ENCODE results near the gene MSL2.
"Not testable (repeated sequence)": the region's sequence is repeated elsewhere in the genome, so short reads cannot be mapped to it uniquely, and the experiment has no call there.

MSL2 gene

DNA sequence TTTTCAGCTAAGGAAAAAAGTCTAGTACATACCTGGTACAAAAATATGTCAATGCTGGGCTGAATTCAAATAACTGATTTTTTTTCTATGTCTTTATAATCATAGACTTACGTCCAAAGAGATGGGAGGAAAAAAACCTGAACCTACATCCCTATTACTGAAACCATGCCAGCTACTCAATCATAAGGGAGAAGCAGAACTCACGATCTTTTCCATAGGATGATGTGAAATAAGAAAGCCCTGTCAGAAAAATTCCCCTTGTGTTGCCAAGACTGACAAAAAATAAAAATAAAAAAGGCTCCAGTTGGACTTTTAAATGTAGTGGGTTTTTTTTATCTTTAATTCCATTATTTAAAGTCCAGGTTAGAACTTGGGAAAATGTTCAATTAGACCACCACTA, 3.3 kb downstream of the MSL2 start:
- DNase-seq, result no peak

DNA sequence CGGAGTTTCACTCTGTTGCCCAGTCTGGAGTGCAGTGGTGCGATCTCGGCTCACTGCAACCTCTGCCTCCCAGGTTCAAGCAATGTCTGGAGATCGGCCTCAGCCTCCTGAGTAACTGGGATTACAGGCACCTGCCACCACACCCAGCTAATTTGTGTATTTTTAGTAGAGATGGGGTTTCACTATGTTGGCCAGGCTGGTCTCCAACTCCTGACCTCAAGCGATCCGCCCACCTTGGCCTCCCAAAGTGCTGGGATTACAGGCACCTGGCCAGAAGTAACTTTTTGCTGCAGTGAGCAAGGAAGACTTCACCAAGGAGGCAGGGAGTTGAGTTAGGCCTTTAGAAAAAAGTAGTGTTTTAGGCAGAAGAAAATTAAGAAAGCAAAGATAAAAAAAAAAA, 3.9 kb downstream of the MSL2 start:
- DNase-seq, result not testable (repeated sequence)

DNA sequence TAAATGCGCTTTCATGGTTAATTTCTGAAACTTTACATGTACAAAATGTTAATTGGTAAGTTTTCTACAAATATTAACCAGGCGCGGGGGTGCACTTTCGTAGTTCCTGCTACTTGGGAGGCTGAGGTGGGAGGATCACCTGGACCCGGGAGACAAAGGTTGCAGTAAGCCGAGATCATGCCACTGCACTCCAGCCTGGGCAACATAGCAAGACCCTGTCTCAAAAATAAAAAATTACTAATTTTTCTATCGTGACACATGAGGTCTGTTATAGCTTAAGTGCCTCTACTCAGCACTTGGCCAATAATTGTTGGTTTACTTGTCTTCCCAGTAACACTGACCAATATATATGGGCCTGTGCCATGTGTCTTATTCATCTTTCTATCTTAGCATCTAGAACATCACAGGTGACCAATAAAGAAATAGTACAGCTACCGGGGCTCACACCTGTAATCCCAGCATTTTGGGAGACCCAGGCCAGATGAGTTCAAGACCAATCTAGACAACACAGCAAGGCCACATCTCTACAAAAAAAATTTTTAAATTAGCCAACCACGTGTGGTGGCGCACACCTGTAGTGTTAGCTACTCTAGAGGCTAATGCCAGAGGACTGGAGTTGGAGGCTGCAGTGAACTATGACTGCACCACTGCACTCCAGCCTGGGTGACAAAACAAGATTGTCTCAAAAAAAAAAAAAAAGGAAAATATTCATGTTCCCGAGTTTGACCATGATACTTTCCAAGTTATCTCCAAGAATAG, 6.1 kb downstream of the MSL2 start:
- DNase-seq, result no peak

DNA sequence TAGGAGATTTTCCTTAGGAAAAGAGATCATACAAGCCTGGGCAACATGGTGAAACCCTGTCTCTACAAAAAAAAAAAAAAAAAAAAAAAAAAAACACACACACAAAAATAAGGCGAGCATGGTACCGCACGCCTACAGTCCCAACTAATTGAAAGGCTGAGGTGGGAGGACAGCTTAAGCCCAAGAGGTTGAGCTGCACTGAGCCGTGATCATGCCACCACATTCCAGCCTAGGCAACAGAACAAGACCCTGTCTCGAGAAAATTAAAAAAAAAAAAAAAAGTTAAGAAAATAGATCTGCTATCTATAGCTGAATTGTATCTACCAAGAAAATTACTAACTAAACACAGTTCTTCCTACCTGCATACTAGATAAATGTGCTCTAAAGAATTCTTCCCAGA, 7.1 kb downstream of the MSL2 start:
- DNase-seq, result no peak

DNA sequence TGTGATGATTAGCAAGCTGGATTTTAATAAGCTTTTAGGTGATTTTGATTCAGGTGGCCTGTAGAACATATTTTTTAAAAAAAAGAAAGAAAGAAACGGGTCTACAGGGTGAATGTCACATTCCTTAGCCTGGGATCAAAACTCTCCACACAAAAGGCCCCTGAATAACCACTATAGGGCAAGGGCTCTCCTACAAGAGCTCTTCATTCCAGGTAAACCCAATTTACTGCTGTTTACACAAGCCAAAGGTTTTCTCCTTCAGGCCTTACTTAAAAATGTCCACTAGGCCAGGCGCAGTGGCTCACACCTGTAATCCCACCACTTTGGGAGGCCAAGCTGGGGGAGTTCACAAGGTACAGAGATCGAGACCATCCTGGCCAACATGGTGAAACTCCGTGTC, 8.3 kb downstream of the MSL2 start:
- no peak for DNase-seq

DNA sequence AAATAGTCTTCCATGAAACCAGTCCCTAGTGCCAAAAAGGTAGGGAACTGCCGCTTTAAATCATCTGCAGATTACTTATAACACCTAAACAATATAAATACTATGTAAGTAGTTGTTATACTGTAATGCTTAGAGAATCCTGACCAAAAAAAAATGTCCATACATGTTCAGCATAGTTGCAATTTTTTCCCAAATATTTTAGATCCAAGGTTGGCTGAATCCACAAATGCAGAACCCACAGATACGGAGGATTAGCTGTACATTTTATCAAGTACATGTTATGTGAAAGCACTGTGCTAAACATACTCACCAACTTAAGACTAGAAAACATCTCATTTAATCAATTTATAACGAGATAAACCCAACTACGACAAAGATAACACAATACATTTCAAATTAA, 9.3 kb downstream of the MSL2 start:
- DNase-seq, result no peak

DNA sequence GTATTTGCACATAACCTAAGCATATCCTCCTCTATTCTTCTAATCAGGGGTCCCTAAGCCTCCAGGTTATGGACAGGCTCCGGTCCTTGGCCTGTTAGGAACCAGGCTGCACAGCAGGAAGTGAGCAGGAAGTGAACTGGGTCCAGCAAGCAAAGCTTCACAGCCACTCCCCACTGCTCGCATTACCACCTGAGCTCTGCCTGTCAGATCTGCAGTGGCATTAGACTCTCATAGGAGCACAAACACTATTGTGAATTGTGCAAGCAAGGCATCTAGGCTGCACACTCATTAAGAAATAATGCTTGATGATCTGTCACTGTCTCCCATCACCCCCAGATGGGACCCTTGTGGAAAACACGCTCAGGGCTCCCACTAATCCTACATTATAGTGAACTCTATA, 9.8 kb downstream of the MSL2 start:
- DNase-seq, result no peak

DNA sequence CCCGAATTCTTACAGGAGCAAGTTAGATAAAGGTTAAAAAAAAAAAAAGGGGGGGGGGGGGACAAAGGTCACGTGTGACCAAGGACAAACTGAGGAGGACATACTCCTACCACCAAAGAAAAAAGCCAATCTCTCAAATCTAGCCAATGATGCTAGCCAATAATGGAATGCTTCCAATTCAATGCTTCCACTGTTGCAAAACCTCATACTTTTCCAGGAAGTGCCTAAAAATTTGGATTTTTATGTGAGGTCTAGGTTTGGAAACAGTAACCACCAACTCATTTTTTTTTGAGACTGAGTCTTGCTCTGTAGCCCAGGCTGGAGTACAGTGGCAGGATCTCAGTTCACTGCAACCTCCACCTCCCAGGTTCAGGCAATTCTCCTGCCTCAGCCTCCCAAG, 11.4 kb downstream of the MSL2 start:
- DNase-seq, result no peak

DNA sequence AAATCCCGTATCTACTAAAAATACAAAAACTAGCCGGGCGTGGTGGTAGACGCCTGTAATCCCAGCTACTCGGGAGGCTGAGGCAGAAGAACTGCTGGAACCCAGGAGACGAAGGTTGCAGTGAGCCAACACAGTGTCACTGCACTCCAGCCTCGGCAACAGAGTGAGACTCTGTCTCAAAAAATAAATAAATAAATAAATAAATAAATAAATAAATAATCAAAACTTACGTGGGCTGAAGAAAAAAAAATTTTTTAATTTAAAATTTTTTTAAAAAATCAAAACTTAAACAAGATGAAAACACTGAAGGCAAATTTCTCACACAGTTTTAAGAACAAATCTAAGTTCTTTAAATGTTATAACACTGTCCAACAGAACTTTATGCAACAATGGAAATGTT, 14.4 kb downstream of the MSL2 start:
- DNase-seq, result no peak

DNA sequence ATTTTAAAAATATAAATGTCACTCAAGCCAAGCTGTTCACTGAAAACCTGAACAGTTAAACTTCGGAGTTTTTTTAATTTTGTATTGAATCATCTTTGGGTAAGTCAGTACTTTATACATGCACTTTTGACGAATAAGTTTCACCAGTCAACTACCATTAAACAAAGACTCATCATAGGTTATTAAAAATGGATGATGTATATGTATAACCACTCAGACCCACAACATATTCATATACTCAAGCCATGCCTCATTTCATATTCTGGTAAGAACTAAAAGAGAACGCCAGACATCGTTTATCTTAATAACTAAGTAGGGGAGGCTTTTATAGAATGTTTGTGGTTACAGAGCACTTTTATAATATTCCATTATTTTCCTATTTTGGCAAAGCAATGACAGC, 18.3 kb downstream of the MSL2 start:
- no peak for DNase-seq

DNA sequence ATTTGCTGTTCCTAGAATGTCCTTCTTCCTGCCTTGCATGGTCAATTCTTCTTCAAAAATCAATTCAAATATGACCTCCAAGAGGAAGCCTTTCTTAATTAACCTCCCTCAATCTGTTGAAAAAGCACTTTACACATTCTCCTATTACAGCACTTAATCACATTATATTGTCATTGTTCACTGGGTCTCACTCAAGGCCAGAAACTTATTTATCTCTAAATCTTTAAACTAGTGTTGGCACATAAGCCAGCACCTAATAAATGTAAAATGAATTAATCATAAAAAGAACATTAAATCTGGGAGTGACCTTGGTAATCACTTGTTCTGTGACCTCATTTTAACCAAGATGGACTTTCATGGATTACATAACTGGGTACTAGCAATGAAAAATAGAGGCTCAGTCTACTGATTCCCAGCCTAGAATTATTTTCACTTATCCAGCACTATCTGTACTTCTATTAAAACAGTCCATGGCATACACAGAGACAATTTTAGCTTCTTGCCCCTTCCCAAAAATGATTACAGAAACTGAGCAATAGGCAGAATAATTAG, 22.1 kb downstream of the MSL2 start:
- no peak for DNase-seq

DNA sequence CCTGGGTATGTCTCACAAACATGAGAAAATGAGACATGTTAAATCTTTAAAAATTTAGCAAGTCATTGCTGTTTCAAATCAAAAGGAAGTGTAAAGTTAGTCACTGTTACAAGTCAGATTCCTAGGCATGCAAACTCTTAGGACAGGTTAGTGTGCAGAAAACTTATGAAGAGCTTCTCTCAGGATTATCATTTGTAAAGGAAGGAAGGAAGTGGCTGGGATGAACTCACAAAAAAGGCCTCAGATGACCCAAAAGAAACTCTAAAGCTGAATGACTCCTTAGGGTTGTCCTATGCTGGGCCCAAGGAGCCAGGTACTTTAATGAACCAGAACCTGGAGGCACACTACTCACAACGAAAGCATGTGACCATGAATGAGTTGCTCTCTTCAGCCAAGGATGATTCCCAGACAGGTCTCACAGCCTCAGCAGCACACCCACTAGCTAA, 25.0 kb downstream of the MSL2 start:
- DNase-seq, result no peak

DNA sequence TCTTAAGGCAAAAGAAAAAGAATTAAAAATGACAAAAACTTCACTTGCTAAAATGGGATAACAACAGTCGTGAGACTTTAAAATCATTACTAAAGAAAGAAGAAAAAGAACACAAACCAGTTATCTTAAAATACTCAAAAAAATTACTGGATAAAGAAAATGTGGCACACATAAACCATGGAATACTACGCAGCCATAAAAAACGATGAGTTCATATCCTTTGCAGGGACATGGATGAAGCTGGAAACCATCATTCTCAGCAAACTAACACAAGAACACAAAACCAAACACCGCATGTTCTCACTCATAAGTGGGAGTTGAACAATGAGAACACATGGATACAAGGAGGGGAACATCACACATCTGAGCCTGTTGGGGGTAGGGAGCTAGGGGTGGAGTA, 27.9 kb downstream of the MSL2 start:
- DNase-seq, result not testable (repeated sequence)

DNA sequence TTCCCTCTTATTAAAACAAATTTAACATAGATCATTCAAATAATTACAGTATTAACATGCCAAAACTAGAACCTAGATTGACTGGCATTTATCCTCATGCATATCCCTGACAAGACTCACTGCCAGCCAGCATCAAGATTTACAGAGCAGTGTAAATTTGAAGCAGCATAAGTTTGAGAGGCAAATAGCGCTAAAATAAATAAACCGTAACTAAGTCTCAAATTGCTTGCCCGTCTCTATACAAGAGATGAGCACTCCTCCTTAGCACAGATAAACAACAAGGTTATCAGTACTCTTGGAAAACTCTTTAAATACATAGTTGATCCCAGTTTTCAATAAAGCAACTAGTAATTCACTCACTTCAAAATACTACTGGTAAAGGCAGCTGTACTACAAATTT, 29.6 kb downstream of the MSL2 start:
- DNase-seq, result peak; percentile 15

DNA sequence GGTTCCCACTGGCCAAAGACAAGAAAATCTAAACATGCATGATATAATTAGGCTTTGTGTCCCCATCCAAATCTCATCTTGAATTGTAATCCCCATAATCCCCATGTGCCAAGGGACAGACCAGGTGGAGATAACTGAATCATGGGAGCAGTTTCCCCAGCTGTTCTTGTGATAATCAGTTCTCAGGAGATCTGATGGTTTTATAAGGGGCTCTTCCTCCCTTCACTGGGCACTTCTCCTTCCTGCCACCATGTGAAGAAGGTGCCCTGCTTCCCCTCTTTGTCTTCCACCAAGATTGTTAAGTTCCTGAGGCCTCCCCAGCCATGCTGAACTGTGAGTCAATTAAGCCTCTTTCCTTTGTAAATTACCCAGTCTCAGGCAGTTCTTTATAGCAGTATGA, 32.5 kb downstream of the MSL2 start:
- not testable (repeated sequence) for DNase-seq

DNA sequence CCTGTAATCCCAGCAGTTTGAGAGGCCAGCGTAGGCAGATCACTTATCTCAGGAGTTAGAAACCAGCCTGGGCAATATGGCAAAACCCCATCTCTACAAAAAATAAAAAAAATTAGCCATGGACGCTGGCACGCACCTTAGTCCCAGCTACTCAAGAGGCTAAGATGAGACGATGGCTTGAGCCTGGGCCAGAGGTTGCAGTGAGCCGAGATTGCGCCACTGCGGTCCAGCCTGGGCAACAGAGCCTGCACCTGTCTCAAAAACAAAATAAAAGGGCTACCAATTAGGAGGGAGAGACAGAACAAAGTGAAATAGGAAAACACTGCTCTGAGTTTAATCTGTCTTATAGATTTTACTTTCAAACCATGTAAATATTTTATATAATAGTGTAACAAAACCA, 33.8 kb downstream of the MSL2 start:
- no peak for DNase-seq

DNA sequence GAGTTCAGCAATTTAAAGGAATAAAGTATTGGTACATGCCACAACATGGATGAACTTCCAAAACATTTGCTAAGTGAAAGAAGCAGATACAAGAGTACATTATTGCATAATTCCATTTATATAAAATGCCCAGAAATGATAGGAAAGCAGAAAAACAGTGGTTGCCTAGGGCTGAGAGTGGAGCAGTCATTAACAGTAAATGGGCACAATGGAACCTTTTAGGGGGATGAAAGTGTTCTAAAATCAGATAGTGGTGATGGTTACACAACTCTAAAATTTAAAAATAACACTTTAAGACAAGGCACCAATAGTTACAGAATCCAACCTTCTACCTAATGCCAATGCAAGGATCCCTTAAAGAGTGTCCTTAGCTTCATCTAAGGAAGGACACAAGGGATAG, 34.6 kb downstream of the MSL2 start:
- DNase-seq, result no peak

DNA sequence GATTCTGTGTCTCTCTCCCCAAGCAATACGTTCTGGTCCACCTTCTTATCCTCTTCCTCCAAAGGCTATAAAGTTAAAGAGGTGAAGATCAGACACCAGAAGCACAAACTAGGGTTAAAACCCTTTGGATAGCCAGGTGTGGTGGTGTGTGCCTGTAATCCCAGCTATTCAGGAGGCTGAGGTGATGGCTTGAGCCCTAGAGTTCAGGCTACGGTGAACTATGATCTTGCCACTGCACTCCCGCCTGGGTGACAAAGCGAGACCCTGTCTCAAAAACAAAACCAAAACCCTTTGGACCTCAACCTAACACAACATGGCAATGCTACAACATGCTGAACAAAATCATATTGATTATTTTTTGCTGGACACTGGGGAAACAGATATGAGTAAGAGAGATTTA, 43.2 kb downstream of the MSL2 start:
- DNase-seq, result no peak

DNA sequence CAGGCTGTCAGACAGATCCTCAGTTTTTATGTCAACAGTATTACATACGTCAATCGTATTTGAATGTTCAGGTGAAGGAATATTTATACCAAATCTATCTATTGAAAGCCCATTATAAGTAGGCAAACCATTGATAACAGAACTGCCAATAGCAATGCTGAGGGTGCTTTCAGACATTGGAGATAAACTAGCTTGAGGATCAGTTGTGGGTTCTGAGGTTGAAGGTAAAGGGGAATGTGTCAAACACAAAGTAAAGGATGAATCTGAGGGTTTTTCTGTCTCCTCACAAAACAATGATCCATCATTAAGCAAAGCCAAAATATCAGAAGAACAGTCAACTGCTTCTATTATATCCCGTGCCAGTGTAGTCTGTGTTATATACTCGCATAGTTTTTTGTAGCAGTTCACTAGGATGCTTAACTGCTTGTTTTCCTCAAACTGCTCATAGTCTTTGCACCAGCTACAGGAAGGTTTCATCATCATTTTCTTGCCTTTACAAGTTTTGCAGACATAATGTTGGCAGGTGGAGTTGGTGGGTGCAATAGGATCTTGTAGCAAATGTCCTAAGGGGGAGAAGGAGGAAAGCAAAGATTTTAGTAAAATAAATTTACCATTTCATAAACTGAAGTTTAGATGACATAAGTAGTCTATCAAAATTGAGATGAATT, 43.8 kb downstream of the MSL2 start:
- DNase-seq, result no peak

DNA sequence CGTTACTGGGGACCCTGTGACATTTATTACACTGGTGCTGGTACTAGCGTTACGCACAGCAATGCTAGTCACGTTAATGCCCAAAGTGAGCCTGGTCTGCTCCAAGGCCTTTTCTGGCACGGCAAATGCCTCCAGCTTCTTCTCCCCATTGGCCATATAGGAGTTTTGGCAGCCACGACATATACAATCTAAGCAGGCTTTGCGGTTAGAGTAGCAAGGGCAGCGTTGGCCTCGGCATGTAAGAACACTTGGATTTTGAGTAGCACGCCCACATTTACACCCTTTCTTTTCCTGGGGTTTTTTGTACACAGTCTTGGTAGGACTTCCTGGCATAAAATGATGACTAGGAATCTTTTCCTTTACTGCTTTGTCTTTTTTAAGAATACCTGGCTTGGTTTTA, 44.9 kb downstream of the MSL2 start:
- DNase-seq, result no peak

DNA sequence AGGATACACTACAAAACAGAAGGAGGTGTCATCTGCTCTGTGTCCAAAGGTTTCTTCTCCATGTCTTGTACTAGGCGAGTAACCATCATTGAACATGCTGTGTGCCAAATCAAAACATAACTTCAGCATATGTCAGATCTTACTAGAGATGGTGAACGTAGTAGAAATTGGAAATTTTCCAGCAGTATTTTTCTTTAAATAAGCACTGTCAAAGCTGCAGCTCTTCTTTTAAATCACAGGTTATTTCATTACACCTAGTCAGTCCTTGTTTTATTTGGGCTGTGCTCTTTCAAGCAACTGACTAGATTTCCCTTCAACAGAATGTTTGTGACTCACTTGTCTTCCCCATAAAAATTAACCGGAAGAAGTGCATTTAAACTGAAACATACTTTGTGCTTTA, 46.5 kb downstream of the MSL2 start:
- DNase-seq, result no peak

DNA sequence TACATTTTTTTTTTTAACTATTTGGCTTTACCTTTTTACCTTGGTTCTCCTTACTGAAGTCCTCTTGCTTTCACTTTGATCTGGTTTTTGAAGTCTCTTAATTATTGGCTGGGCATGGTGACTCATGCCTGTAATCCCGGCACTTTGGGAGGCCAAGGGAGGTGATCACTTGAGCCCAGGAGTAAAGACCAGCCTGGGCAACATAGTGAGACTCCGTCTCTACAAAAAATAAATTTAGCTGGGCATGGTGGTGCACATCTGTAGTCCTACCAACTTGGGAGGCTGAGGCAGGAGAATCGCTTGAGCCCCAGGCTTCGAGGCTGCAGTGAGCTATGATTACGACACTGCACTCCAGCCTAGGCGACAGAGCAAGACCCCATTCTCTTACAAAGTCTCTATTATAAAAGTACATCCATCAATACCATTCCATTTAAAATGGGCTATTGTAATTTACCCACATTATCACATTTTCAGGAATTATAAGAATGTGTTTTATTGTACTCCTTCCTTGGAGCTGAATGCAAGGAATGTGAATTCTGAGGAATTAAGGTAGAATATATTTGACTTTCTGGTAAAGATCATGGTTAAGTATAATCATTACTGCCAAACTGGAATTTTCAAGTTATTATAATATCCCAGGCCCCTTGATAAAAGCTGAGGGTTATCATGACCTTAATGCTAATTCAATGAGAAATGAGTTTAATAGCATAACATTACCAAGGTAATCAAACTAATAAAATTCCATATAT, 49.0 kb downstream of the MSL2 start:
- DNase-seq, result no peak

DNA sequence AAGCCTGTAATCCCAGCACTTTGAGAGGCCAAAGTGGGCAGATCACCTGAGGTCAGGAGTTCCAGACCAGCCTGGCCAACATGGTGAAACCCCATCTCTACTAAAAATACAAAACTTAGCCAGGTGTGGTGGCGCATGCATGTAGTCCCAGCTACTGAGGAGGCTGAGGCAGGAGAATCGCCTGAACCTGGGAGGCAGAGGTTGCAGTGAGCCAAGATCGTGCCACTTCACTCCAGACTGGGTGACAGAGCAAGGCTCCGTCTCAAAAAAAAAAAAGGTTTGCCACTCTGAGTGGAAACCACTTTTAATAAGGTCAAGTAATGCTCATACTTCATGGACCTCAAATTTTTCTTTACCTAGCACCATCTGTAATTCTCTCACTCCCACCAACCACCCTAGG, 51.7 kb downstream of the MSL2 start:
- not testable (repeated sequence) for DNase-seq

DNA sequence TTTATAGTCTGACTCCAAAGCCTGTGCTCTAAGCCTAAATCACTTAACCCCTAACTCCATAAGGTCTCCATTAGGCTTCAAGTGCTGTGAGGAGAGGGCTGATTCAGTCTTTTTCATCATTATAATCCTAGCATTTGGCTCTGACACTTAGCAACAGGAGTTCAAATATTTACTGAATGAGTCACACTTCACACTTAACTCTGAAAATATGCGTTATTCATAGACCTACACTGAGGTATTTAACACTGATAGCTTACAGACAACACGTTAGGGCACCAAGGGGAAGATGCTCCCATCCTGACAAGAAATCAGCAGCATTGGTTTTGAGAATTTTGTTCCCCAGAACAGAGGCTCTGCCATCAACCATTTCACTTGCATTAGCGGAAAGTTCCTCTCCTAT, 53.5 kb downstream of the MSL2 start:
- peak; percentile 14 for DNase-seq

Measured in NCI-H2171 treated with DMSO at 0.1 percent for 48 hours (cell line).